Left hindlimb (tissue), 1 donor: Measurements from ENCODE around the gene DENND2C.

Source experiments
- DNase-seq: peaks from one replicate; pipeline ENCODE4 v3.0.0-alpha.2; 2018

Gene DENND2C

DNA sequence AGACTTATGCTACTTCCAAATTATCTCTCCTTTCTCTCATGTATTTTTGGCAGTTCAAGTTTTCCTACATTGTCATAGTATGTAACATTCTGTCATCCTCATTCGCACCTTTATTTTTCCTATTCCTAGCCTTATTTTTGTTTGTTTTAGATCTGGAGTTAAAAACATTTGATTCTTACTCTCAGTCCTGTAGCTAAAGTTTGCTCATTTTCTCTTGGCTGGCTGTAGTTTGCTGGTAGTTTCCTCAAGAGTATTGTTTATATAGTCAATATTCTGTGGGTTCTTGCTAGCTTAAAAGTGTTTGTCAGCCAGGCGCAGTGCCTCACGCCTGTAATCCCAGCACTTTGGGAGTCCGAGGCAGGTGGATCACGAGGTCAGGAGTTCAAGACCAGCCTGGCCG, 129.0 kb downstream of the DENND2C start:
- DNase-seq, result no peak

DNA sequence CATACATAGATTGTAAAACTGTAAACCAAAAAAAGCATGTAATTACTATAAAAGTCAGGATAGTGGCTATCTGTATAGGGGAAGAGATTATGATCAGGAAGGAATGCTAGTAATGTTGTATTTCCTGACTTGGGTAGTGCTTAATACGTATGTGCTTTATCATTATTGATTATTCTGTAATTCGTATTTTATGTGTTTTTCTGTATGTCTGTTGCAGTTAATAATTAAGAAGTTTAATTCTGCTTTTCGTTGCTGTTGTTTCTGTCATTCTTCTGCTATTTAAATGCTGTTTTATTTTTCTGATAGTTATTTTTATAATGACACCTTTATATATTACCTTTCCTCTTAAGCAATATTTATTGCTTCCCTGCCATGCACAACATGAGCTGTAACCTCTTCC, 129.6 kb downstream of the DENND2C start:
- DNase-seq, result no peak

DNA sequence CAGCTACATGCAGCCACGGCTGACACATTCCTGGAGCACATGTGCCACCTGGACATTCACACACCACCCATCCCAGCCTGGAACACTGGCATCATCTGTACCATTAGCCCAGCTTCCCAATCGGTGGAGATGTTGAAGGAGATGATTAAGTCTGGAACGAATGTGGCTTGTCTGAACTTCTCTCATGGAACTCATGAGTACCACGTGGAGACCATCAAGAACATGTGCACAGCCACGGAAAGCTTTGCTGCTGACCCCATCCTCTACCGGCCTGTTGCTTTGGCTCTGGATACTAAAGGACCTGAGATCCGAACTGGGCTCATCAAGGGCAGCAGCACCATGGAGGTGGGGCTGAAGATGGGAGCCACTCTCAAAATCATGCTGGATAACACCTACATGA, 133.8 kb downstream of the DENND2C start:
- no peak for DNase-seq

DNA sequence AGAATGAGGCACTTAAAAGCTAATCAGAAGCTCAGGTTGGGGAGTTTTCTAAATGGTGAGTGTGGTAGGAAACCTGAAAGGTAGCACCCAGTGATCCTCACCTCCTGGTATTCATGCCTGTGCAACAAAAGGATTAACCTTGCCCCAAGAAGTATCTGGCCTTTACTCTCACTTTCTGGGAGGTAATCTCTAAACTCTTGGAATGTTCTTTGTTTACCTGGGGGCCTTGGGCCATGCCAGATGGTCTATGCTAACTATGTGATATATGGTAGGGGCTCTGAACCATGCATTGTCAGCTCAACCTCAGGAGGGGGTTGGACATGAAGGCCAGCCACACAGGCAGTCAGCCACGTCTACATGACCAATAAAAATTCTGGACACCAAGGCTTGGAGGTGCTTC, 134.4 kb downstream of the DENND2C start:
- no peak for DNase-seq
